Loucy (cell line): ENCODE data around the gene KRTAP22-1.

Source experiments
- CTCF ChIP-seq: fragments of 200-600 bp; sonication (generic); conservative IDR thresholded peaks from 2 replicates; pipeline ENCODE4 v1.5.1; 2014; ENCODE audit warnings: mild to moderate bottlenecking, antibody characterized with exemption, low read length
- EZH2phosphoT487 ChIP-seq: fragments of 200-600 bp; IDR thresholded peaks from 2 replicates; pipeline ENCODE4 v1.6.1; 2018; ENCODE audit warnings: antibody characterized with exemption, mild to moderate bottlenecking, moderate library complexity, borderline replicate concordance

DNA sequence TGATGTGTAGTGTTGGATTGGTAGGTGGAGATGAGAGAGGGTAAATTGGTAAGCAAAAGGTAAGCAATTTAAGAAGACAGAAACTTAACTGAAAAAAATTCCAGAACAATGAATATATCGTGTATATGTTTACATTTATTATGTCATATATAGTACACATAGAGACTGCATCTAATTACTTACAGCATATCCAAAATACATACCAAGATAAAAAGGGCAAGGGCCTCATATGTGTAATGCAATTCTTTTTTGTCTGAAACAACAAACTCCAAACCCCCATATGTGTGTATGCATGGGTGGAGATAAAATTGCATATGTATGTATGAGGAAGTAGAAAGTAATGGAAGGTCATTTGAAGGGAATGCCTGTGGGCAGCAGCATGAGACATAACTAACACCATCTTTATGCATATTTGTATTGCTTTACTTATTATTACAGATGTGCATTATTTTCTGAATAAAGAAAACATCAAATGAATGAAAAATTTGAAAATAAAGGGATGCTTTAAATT, 46.1 kb downstream of the KRTAP22-1 start:
- TF ChIP-seq CTCF, result no peak
- no peak for TF ChIP-seq EZH2phosphoT487
